CD4-positive, alpha-beta T cell treated with Interleukin-6 for 4 hours (primary cell): ENCODE measurements around the gene SLC6A7.
"Not testable (repeated sequence)": the region's sequence is repeated elsewhere in the genome, so short reads cannot be mapped to it uniquely, and the experiment has no call there.

Experiments used
- DNase-seq: peaks from one replicate; pipeline ENCODE4 v3.0.0-alpha.2; 2020; ENCODE audit warnings: mixed read lengths

The SLC6A7 gene

GRCh38 chr5:150222906-150223305, 33.0 kb downstream of the SLC6A7 start:
- no peak for DNase-seq

- DNase-seq: no peak
Measured at GRCh38 chr5:150223474-150223873, 33.6 kb downstream of the SLC6A7 start.

GRCh38 chr5:150224483-150225027, 34.7 kb downstream of the SLC6A7 start:
- no peak for DNase-seq

GRCh38 chr5:150227036-150227435, 37.2 kb downstream of the SLC6A7 start:
- no peak for DNase-seq

- no peak for DNase-seq
Measured at GRCh38 chr5:150227606-150228273, 37.9 kb downstream of the SLC6A7 start.

- no peak for DNase-seq
Measured at GRCh38 chr5:150229571-150229970, 39.7 kb downstream of the SLC6A7 start.

GRCh38 chr5:150230842-150231241, 41.0 kb downstream of the SLC6A7 start:
- DNase-seq: no peak

GRCh38 chr5:150233706-150234105, 43.8 kb downstream of the SLC6A7 start:
- DNase-seq: not testable (repeated sequence)

- DNase-seq: no peak
Measured at GRCh38 chr5:150234576-150235499, 45.0 kb downstream of the SLC6A7 start.

GRCh38 chr5:150235500-150235854, 45.6 kb downstream of the SLC6A7 start:
- DNase-seq: no peak

- no peak for DNase-seq
Measured at GRCh38 chr5:150236313-150236712, 46.5 kb downstream of the SLC6A7 start.

GRCh38 chr5:150236981-150237754, 47.3 kb downstream of the SLC6A7 start:
- no peak for DNase-seq

GRCh38 chr5:150238646-150239045, 48.8 kb downstream of the SLC6A7 start:
- no peak for DNase-seq

- DNase-seq: no peak
Measured at GRCh38 chr5:150239099-150239793, 49.4 kb downstream of the SLC6A7 start.

- DNase-seq: no peak
Measured at GRCh38 chr5:150239794-150240122, 49.9 kb downstream of the SLC6A7 start.

GRCh38 chr5:150241298-150242160, 51.7 kb downstream of the SLC6A7 start:
- DNase-seq: no peak

GRCh38 chr5:150242251-150242894, 52.5 kb downstream of the SLC6A7 start:
- no peak for DNase-seq

- DNase-seq: no peak
Measured at GRCh38 chr5:150243590-150243989, 53.7 kb downstream of the SLC6A7 start.

- DNase-seq: no peak
Measured at GRCh38 chr5:150244209-150244608, 54.3 kb downstream of the SLC6A7 start.

- no peak for DNase-seq
Measured at GRCh38 chr5:150245111-150245789, 55.4 kb downstream of the SLC6A7 start.
